SW 1271 (cell line): ENCODE measurements around the gene WBP1L.
"Not testable (repeated sequence)": the region's sequence is repeated elsewhere in the genome, so short reads cannot be mapped to it uniquely, and the experiment has no call there.

Experiments used
- DNase-seq, 2 experiments: peaks; one replicate each; lab custom pipeline; 2025; lab: John Stamatoyannopoulos, UW

WBP1L gene

DNA sequence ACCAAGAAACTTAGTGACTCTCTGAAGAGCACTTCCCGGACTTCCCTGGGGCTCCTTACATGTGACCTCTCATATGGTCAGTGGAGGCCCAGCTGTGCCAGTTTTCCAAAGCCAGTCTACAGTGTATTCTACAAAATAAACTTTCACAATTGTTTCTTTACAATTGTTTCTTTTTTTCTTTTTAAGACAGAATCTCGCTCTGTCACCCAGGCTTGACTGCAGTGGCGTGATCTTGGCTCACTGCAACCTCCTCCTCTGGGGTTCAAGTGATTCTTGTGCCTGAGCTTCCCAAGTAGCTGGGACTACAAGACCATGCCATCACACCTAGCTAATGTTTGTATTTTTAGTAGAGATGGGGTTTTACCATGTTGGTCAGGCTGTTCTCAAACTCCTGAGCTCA, 67.6 kb downstream of the WBP1L start:
- DNase-seq: no peak

DNA sequence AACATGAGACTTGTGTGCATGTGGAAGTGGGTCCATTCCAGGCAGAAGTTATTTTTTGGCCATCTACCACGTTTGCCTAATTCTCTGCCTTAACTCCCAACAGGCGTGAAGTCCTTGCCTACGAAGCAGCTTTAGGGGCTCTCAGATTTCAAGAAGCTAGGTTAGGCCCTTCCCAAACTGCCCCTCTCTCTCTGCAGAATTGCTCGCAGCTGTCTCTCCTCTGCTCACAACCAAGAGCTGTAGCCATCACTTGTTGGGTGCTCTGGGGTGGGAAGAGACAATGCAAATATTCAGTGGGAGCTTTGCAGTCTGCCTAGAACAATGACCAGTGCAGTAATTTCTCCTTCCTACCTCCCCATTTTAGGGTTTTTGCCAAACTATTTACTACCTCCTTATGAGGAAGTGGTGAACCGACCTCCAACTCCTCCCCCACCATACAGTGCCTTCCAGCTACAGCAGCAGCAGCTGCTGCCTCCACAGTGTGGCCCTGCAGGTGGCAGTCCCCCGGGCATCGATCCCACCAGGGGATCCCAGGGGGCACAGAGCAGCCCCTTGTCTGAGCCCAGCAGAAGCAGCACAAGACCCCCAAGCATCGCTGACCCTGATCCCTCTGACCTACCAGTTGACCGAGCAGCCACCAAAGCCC, 68.6 kb downstream of the WBP1L start:
- DNase-seq: no peak

DNA sequence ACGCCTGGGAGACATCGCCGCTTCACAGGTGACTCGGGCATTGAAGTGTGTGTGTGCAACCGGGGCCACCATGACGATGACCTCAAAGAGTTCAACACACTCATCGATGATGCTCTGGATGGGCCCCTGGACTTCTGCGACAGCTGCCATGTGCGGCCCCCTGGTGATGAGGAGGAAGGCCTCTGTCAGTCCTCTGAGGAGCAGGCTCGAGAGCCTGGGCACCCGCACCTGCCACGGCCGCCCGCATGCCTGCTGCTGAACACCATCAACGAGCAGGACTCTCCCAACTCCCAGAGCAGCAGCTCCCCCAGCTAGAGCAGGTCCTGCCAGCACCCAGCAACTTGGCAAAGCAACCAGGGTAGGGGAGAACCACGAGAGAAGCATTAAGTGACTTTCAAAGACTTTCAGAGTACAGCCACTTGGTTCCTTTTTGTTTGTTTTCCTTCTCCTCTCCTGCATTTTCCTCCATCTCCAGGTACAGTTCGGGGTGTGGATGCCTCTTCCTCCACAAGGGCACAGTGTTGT, 69.3 kb downstream of the WBP1L start:
- no peak for DNase-seq

DNA sequence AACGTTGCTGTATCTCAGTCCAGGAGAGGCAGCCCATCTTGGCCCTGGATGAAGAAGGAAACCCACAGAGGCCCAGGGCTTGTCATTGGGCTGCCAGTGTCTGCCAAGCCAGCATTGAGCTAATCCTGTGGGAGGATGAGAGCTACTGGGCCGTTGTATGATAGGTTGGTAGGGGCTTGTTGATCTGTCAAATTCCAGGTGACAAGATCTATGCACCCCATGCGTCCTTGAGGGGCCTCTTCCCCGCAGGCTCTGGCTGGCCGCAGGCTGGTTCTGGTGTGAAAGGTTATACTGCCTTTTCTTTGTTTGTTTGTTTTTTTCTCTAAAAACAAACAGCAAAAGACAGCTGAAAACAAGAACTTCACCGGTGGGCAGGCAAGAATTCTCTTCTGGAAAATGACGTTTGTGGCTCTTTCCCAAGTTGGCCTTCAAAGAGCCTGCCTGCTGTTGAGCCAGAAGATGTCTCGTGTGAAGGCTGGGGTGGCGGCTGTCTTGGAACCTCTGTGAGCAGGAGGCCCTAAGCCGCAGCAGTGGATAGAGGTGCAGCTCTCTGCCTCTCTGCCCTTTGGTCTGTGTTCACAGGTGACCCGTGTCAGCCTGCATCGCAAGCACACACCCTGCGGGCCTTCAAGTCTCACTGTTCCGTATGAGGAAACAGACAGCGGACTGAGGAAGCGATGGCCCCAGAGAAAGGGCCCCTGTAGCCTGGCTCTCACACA, 70.1 kb downstream of the WBP1L start:
- DNase-seq: no peak

DNA sequence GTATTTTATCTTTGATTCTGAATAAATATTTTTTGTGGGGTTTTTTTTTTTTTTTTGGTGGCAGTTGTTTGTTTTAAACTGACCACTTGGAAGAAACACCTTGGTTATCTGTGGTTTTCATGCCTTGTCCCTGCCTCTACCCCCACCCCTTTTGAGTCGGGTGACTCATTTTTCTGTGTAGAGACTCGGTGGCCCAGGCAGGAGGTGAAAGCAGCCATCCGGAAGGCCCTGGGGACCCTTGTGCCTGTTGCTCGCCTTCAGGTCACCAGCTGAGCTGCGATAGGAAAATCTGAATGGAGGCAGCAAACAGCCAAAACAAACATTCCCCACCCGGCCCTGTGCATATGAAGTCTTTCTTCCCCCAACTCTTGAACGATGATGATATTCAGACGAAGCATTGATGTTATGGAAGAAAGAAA, 70.7 kb downstream of the WBP1L start:
- DNase-seq: no peak

DNA sequence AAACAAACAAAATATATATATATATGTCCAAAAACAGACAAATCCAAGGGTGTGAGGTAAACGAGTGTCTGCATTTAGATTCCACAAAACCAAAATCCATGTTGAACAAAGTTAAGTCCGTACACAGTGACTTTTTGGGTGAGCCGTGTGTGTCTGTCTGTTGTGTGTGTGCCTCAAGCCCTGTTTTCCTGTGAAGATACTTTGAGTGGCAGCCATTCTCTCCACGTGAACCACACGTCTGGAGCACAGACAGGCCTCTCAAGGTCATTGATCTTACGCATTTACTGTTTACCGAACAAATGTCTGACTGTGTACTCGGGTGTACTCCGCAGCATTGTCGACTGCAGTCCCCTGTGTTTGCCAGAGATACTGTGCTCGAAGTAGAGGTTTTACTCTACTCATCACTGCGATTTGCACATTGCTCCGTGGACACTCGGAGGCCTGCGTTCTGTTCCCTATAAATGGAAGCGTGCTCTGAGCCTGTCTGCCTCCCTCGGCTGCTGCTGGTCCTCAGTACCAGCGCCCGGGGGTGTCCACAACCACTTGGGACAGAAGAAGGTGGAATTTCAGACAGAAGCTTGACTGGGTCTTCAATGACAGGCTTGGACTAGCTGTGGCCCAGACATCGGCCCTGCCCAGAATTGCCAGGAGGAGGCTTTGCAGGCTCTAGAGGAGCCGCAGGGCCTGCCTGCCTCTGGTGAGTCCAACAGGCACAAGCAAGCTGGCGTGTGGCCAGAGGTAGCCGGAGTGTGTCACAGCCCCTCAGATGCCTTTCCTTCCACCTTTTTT, 71.3 kb downstream of the WBP1L start:
- no peak for DNase-seq

DNA sequence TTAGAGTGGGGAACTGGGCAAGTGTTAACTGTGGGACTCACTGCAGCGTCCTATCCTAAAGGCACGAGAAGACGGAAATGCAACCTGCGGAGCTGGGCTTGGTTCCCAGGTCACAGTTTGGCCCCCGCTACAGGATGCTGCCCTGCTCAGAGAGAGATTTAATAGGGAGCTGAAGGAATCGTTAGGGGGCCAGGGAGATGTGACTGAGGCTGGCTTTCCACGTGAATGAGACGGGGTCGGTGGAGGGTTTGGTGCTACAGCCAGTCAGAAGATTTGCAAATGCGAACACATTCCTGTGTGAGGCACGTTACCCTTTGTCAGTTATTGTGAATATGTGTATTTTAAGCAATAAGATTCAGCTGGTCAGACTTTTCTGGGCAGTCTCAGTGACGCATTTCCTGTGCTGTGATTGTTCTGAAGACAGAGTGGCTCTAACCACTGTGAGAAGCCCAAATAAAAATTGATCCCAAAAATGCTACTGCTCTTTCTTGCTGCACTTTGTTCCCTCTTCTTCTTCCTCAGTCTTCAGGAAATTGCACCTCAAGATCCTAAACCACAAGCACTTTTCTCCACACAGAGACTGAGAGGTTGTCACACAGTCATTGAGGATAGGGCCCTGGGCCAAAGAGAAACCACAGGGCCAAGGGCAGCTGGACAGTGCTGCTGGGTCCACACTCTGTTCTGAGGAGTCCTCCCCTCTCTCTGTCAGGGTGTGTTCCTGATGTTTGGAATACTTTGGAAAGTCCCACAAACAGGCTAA, 72.2 kb downstream of the WBP1L start:
- DNase-seq: no peak

DNA sequence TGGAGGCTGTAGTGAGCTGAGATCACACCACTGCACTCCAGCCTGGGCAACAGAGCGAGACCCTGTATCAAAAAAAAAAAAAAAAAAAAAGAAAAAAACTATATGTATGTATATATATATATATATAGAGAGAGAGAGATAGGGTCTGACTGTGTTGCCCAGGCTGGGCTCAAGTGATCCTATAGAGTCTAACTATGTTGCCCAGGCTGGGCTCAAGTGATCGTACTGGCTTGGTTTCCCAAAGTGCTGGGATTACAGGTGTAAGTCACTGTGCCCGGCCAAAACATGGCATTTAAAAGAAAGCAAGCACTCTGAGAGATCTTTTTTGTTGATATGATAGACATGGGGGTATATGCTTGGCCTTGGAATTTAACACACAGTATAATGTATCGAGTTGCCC, 73.4 kb downstream of the WBP1L start:
- DNase-seq: no peak

DNA sequence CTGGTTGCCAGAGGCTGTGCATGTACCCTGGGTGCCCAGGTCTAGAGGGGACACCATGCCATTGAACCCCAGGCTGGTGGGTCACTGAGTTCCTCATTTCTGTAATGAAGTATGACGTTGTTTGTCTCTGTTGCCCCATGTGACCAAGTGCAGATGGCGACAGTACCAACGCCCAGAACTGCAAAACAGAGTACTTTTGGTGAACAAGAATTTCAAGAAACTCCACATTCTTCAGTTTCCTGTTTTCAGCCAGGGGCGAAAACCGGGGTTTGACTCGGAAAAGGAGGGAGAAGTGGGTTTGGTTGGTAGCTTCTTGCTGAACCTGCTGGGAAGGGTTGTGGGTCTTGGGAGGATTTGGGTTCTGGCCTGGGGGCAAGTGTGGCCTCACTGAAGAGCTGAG, 75.3 kb downstream of the WBP1L start:
- DNase-seq: no peak

DNA sequence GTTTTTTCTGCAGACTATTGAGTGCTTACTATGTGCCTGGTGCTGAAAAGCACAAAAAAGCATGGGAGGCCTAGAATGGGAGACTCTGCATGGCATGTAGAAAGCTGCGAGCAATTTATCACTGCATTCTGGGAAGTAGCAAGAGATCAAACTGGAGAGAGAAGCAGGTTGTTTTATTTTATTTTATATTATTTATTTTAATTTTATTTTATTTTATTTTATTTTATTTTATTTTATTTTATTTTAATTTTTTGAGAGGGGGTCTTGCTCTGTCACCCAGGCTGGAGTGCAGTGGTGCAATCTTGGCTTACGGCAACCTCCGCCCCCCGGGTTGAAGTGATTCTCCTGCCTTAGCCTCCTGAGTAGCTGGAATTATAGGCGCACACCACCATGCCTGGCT, 76.3 kb downstream of the WBP1L start:
- not testable (repeated sequence) for DNase-seq

DNA sequence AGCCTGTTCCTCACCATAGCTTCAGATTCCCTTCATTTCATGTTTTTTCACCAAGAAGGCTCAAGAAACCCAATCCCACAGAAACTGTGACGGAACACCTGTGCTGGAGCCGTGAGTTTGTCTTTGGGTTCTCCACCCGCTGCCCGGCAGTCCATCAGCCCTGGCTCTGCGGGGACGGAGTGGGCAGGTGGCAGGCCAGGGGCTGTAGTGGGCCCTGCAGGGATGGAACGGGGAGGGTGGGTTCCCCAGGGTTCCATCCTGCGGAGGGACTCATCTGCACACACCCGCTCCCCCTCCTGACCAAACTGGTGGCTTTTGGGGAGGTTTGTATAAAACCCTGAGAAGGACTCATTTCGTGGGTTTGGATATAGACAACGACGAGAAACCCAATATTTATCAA, 78.5 kb downstream of the WBP1L start:
- no peak for DNase-seq

DNA sequence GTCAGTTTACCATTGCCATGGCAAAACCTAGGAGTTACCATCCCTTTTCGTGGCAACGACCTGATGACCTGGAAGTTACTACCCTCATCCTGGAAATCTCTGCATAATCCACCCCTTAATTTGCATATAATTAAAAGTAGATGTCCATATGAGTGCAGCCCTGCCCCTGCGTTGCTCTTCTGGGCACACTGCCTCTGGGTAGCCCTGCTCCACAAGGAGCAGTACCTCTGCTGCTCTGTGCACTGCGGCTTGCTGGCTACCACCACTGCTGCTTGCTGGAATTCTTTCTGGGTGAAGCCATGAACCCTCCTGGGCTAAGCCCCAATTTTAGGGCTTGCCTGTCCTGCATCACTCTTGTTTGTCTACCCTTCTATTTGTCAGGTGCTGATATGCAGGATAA, 80.9 kb downstream of the WBP1L start:
- DNase-seq: no peak

DNA sequence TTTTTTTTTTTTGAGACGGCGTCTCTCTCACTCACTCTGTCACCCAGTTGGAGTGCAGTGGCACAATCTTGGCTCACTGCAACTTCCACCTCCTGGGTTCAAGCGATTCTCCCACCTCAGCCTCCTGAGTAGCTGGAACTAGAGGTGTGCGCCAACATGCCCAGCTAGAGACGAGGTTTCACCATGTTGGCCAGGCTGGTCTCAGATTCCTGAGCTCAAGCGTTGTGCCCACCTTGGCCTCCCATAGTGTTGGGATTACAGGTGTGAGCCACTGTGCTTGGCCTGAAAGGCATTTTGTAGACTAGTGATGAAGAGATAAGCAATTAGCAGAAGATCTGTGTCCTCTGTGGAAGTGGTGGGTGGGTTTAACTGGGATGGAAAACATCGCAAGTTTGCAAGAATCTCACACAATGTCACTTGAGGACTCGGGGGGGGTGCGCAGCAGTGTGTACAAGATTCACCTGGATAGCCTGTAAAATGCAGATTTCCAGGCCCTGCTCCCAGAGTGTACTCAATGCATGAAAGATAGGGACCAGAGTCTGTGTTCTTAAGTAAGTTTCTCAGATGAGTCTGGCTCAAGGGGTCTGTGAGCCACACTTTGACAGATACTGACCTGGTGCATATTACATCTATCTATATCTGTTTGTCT, 82.5 kb downstream of the WBP1L start:
- no peak for DNase-seq

DNA sequence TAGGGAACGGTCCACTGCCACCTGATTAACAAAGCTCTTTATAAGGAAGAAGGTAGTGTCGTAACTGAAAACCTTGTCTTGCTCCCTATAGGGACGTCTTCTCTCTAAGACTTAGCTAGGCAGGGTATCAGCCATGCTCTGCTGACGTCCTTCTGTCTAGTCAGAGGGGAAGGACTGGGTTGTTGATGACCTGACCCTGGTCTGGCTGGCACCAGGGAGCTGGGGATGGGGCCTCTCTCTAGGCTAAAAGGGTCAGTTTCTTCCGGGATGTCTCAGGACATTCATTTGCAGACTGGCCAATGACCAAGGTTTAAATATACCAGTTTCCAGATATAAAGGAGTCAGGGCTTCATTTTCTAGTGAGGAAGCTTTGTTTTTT, 83.8 kb downstream of the WBP1L start:
- DNase-seq: no peak

DNA sequence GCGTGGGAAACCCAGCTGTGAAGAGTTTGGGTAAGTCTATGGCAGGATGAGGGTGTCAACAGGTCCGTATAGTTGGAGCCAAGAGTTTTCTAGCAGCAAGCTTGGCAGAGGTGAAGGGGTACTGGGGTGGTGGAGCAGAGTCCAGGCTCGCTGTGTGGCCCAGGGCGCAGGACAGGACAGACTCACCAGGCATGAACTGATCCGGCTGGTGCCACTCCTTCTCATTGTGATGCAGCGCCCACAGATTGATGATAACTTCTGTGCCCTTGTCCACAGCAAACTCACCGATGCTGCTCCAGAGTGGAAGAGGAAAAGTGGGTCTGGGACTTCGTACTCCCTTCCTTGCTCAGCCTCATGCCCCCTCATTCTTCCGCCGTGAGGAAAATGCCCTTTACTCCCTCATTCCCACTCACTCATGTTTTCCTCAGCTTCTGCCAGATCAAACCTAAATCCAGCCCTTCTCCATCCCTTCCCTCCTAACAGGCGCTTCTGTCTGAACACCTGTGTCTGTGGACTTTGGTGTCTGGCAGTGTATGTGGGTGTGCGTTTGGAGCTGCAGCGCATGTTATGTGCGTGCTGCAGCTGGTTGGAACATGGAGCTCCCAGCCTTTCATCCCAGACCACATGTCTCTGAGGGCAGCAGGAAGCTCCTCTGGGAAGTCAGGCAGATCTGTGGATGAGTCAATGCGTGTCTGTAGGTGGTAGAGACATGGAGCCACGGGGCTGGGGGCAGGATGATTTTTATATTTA, 87.7 kb downstream of the WBP1L start:
- DNase-seq: no peak

DNA sequence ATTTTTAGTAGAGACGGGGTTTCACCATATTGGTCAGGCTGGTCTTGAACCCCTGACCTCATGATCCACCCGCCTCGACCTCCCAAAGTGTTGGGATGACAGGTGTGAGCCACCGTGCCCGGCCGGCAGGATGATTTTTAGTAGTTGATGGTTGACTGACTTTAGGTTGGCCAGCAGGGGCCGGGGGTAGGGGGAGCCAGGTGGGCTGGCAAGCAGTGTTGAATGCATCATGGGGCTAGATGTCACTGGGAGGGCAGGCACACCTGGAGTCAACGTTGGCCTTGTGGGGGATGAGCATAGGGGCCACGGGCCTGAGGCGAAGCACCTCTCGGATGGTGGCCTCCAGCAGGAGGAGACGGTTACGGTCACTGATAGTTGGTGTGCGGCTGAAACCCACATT, 88.5 kb downstream of the WBP1L start:
- DNase-seq: no peak

DNA sequence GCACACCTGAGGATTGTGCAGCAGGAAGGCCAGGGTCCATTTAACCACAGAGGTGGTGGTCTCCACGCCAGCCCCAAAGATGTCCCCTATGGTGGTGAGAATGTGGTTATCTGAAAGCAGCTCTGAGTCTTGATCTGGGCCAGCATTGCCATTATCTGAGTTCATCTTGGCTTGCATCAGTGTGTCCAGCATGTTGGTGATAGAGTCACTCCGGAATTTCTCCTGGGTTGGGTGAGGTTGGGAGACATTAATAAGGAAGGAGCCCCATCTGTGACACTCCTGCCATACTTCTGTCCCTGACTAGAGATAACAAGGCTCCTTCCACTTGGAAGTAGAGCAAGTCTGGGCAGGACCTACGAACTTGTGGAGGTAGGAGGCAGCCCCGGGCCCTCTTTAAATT, 89.2 kb downstream of the WBP1L start:
- DNase-seq: no peak

DNA sequence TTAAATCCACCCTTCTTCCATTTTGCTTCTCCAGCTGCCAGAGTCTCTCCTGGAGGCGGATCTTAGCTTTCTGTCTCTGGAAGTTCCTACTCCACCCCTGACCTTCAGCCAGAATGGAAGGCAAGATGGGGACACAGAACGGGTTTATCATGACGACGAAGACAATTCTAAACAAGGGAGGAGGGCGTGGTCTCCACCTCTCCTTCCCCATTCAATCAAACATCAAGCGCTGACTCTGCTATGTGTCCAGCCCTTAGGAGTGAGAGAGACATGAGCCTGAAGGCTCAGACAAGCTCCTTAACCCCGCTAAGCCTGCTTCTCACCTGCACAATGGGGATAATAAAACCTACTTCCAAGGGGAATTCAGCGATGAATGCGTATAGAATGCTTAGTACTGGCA, 90.4 kb downstream of the WBP1L start:
- DNase-seq: no peak

DNA sequence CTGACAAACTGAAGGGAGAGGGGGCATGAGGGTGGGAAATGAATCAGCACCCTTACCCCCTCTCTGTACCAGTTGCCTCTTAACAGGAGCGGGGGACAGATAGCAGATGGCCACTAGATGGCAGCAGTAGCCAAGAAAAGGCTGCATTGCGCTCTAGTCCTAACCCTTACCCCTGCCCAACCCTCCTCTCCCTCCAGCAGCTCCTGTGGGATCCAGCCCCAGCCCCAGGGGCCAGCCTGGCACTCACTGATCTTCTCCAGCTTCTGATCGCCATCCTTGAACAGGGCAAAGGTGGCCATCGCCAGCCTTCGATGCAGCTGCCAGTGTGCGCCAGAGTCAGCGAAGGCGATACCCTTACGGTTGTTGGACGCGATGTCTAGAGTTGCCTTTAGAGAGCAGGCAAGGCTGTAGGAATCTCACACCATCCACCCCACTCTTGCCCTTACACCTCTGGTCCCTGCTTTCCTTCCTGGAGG, 91.3 kb downstream of the WBP1L start:
- peak in 1 of 2 experiments; percentile 56 for DNase-seq

DNA sequence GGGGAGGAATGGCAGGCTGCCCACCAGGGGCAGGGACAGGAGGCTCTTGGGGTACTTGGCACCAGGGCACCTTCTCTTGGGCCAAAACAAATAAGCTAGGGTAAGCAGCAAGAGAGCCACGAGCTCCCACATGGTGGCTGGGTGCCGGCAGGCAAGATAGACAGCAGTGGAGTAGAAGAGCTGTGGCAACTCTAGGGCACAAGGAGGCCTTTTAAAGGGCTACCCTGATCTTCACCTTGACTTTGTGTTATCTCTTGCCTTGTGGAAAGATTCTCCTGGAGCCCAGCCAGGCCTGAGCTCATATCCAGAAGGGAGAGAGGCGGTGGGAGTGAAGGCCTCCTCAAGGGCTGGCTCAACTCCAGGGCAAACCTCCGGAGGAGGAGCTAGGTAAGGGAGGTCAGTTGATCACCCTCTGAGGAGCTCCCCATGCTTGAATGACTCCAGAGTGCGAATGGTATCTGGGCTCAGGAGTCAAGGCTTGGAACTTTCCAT, 93.5 kb downstream of the WBP1L start, which contains the start of gene CYP17A1:
Gene CYP17A1, minus strand, starts transcription at position 184 of the 492 bp plus-strand sequence. Its CDS starts 52 bp downstream, at position 132.
- DNase-seq: no peak
